ENCODE data around the gene FAM124A. TPM values are rescaled to one million over a fixed set of nuclear protein-coding genes. Genes with fewer than 3 reads are reported as not detected.
A peak's percentile ranks its signal among the peaks of the same experiment; 100 is the strongest.

The FAM124A gene
- total and polyA plus RNA-seq, 2 of the 8 experiments (the other 6 are each of a cell fraction or from before 2014, with no cell fraction given): 40.7 to 49.9 TPM

- Histone ChIP-seq H2AFZ (ENCODE audit: low read length) (no peak overlapping the region), H4K5ac (ENCODE audit: insufficient read length, low read depth, low read length) (no peak overlapping the region), H3K18ac (ENCODE audit: extremely low read depth, low read length) (no peak overlapping the region), H3K56ac (replicated peaks; ENCODE audit: insufficient read length, low read depth, low read length) (no peak overlapping the region), H3K4ac (replicated peaks; ENCODE audit: insufficient read length, low read depth, low read length) (no peak overlapping the region), H2BK12ac (ENCODE audit: low read depth, low read length) (no peak overlapping the region), H3K4me1 (replicated peaks in 1 of 4; ENCODE audit: control insufficient read depth in 3 of 4, insufficient read depth in 4 of 4, low read length in 3 of 4) (peaks cover 6 to 34% (median 20%) of the 10 kb centered on the region in 4 experiments), H3K36me3 (ENCODE audit: control insufficient read depth in 2 of 4, insufficient read depth in 4 of 4, low read length in 3 of 4) (peaks cover 6 to 60% (median 25%) of the 10 kb centered on the region in 4 experiments; a peak in 7 of 8 replicates), H4K8ac (ENCODE audit: extremely low read depth, insufficient read depth, low read length) (no peak overlapping the region), H3K23me2 (ENCODE audit: low read depth, low read length) (no peaks in the 10 kb centered on the region; the same call in 1 of the 2 replicates), H3K4me2 (ENCODE audit: insufficient read depth in 1 of 2, low read depth in 2 of 2, low read length in 2 of 2) (peak overlapping the region in 1 of 2 experiments; percentile 47; a peak in 2 of 4 replicates), H3K4me3 (ENCODE audit: extremely low read depth in 1 of 4, insufficient read depth in 2 of 4, low read depth in 3 of 4, low read length in 4 of 4) (no peak overlapping the region), H4K20me1 (replicated peaks in 1 of 2; ENCODE audit: control insufficient read depth in 1 of 2, insufficient read depth in 2 of 2, low read length in 2 of 2) (peaks cover 0 to 5% of the 10 kb centered on the region in 2 experiments), H2BK120ac (replicated peaks; ENCODE audit: low read depth, low read length) (no peak overlapping the region), H2BK5ac (ENCODE audit: low read depth, low read length) (no peak overlapping the region), H2AK5ac (ENCODE audit: low read depth, low read length) (no peak overlapping the region), H3K23ac (ENCODE audit: insufficient read length) (no peak overlapping the region), H3K9ac (replicated peaks in 1 of 4; ENCODE audit: extremely low read depth in 1 of 4, low read depth in 3 of 4, low read length in 3 of 4) (no peak overlapping the region), H3K79me2 (ENCODE audit: control insufficient read depth in 1 of 2, insufficient read depth in 2 of 2, low read length in 2 of 2) (peaks cover 5 to 86% of the 10 kb centered on the region in 2 experiments), H3K27me3 (replicated peaks in 1 of 4; ENCODE audit: control insufficient read depth in 3 of 4, extremely low read depth in 1 of 4, insufficient read depth in 3 of 4, low read length in 3 of 4) (no peaks in the 10 kb centered on the region), H2BK15ac (ENCODE audit: low read length) (no peak overlapping the region), H4K91ac (replicated peaks; ENCODE audit: insufficient read length, low read length) (no peak overlapping the region), H3K27ac (ENCODE audit: low read depth, low read length) (no peak overlapping the region), H3K79me1 (ENCODE audit: low read depth, low read length) (peaks cover 9% of the 10 kb centered on the region), H2BK20ac (ENCODE audit: low read length) (no peak overlapping the region), H3K9me3 (ENCODE audit: insufficient read depth in 2 of 2, low read depth in 1 of 2, low read length in 1 of 2) (no peaks in the 10 kb centered on the region), H3K14ac (ENCODE audit: insufficient read length) (no peak overlapping the region)
- TF ChIP-seq MAX (IDR thresholded peaks at IDR 0.05): peak; percentile 59
- no peak for TF ChIP-seq EZH2 (IDR thresholded peaks at IDR 0.05; ENCODE audit: low read depth, low read length, severe bottlenecking)
- no peak for TF ChIP-seq TEAD4 (IDR thresholded peaks at IDR 0.05; ENCODE audit: low read depth, low read length)
- TF ChIP-seq SIX5 (IDR thresholded peaks at IDR 0.05; ENCODE audit: low read depth, low read length): no peak
- TF ChIP-seq CHD1 (IDR thresholded peaks at IDR 0.05; ENCODE audit: low read depth, low read length): no peak
- TF ChIP-seq SP1 (IDR thresholded peaks at IDR 0.05; ENCODE audit: low read depth, low read length): no peak
- TF ChIP-seq EGR1 (IDR thresholded peaks at IDR 0.05; ENCODE audit: borderline replicate concordance, low read depth, low read length): no peak
- no peak for TF ChIP-seq CBX8 (IDR thresholded peaks at IDR 0.05; ENCODE audit: borderline replicate concordance, low read depth, low read length)
- TF ChIP-seq NANOG (IDR thresholded peaks at IDR 0.05; ENCODE audit: insufficient read depth, low read depth, low read length, poor library complexity, severe bottlenecking): no peak
- ChIA-PET POLR2A (ENCODE audit: partially characterized antibody) (interaction anchor here (1.4 to 11.1 kb wide), 5 partner anchors 8 to 52 kb away, joined by 7 to 160 read pairs (median 22); no protein-coding TSS in a partner anchor), CTCF (ENCODE audit: partially characterized antibody) (interaction anchor here (0.9 to 2.9 kb wide), 8 partner anchors 11 to 104 kb away, joined by 3 to 10 read pairs (median 3); no protein-coding TSS in a partner anchor)
- peak; percentile 75 for FAIRE-seq
- no peak for DNase-seq (ENCODE audit: low read depth in 1 of 2, low spot score in 2 of 2)
- WGBS, 2 experiments (ENCODE audit: extremely low coverage in 1 of 2, insufficient coverage in 1 of 2, insufficient read length in 1 of 2, insufficient replicate concordance in 2 of 2, low coverage in 1 of 2, low lambda C conversion rate in 2 of 2, missing lambda C conversion rate in 1 of 2): 70% methylated on average over 2 of the region's 2 CpGs; no CpG with 5 or more reads in 1 of the 2 experiments
These were observed 7.5 kb downstream of the FAM124A start for GRCh38 chr13:51229731-51230130.

Data from H1 (cell line).